ENCODE data around the gene RHEBL1.

GRCh38 chr12:49040364-49040855, 29.4 kb downstream of the RHEBL1 start:
- no peak for TF ChIP-seq CTCF (IDR thresholded peaks at IDR 0.05)
- no peak for TF ChIP-seq POLR2A (IDR thresholded peaks at IDR 0.05)
- no peak for TF ChIP-seq EP300 (IDR thresholded peaks at IDR 0.05)

All from ovary (tissue), 3 donors.